ENCODE measurements around the gene RPAP3.

The RPAP3 gene

GRCh38 chr12:47721431-47721973, 15.7 kb upstream of the RPAP3 start:
- DNase-seq (ENCODE audit: low read depth) = no peak

- no peak for DNase-seq (ENCODE audit: low read depth)
Observed at GRCh38 chr12:47718531-47718930, 12.7 kb upstream of the RPAP3 start.

GRCh38 chr12:47717443-47718193, 11.8 kb upstream of the RPAP3 start:
- no peak for DNase-seq (ENCODE audit: low read depth)

- DNase-seq (ENCODE audit: low read depth) = no peak
Observed at GRCh38 chr12:47717046-47717442, 11.2 kb upstream of the RPAP3 start.

GRCh38 chr12:47715877-47716548, 10.2 kb upstream of the RPAP3 start:
- DNase-seq (ENCODE audit: low read depth) = no peak

- DNase-seq (ENCODE audit: low read depth) = peak; percentile 46
Observed at GRCh38 chr12:47715393-47715876, 9.6 kb upstream of the RPAP3 start.

GRCh38 chr12:47714826-47715386, 9.1 kb upstream of the RPAP3 start:
- DNase-seq (ENCODE audit: low read depth) = no peak

GRCh38 chr12:47712171-47712570, 6.3 kb upstream of the RPAP3 start:
- no peak for DNase-seq (ENCODE audit: low read depth)

GRCh38 chr12:47711448-47711847, 5.6 kb upstream of the RPAP3 start:
- DNase-seq (ENCODE audit: low read depth) = no peak

- DNase-seq (ENCODE audit: low read depth) = no peak
Observed at GRCh38 chr12:47710278-47710677, 4.4 kb upstream of the RPAP3 start.

- no peak for DNase-seq (ENCODE audit: low read depth)
Observed at GRCh38 chr12:47709671-47710070, 3.8 kb upstream of the RPAP3 start.

GRCh38 chr12:47709237-47709636, 3.4 kb upstream of the RPAP3 start:
- DNase-seq (ENCODE audit: low read depth) = no peak

- no peak for DNase-seq (ENCODE audit: low read depth)
Observed at GRCh38 chr12:47707905-47708543, 2.2 kb upstream of the RPAP3 start.

GRCh38 chr12:47707355-47707754, 1.5 kb upstream of the RPAP3 start:
- no peak for DNase-seq (ENCODE audit: low read depth)

GRCh38 chr12:47705229-47705565, 633 bp downstream of the RPAP3 start:
- DNase-seq (ENCODE audit: low read depth) = no peak

- DNase-seq (ENCODE audit: low read depth) = no peak
Observed at GRCh38 chr12:47704719-47705118, 1.1 kb downstream of the RPAP3 start.

- DNase-seq (ENCODE audit: low read depth) = no peak
Observed at GRCh38 chr12:47700263-47700662, 5.6 kb downstream of the RPAP3 start.

- DNase-seq (ENCODE audit: low read depth) = no peak
Observed at GRCh38 chr12:47698631-47699030, 7.2 kb downstream of the RPAP3 start.

GRCh38 chr12:47698055-47698454, 7.8 kb downstream of the RPAP3 start:
- no peak for DNase-seq (ENCODE audit: low read depth)

- no peak for DNase-seq (ENCODE audit: low read depth)
Observed at GRCh38 chr12:47689215-47689614, 16.6 kb downstream of the RPAP3 start.

- no peak for DNase-seq (ENCODE audit: low read depth)
Observed at GRCh38 chr12:47687636-47688035, 18.2 kb downstream of the RPAP3 start.

GRCh38 chr12:47686645-47687240, 19.1 kb downstream of the RPAP3 start:
- no peak for DNase-seq (ENCODE audit: low read depth)
